Bronchus fibroblast of lung (primary cell): ENCODE measurements around the gene TNFAIP6. TPM values are rescaled to one million over a fixed set of nuclear protein-coding genes. Genes with fewer than 3 reads are reported as not detected.

Experiments
- total RNA-seq: library from RNA; depleted of rRNA; stranded (reverse); fragments of >200 nt; gene quantifications from 2 replicates; pipeline ENCODE4 v1.2.3, GENCODE V29; 2015

Gene TNFAIP6, protein sequence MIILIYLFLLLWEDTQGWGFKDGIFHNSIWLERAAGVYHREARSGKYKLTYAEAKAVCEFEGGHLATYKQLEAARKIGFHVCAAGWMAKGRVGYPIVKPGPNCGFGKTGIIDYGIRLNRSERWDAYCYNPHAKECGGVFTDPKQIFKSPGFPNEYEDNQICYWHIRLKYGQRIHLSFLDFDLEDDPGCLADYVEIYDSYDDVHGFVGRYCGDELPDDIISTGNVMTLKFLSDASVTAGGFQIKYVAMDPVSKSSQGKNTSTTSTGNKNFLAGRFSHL
- 7.4 and 8.1 TPM in 2 replicates for total RNA-seq

DNA sequence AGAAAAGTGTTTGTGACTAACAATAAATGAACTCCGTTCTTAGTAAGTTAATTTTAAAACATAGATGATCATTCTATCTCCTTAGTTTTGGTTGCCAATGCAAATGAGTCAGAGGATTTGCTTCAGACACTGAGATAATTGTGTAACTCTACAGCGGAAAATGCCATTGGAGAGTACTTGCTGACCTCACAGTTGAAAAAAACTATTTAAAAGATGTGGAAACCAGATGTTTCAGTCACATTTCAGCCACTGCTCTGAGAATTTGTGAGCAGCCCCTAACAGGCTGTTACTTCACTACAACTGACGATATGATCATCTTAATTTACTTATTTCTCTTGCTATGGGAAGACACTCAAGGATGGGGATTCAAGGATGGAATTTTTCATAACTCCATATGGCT is at the start of gene TNFAIP6:
TSS of gene TNFAIP6 (plus strand) at position 234 of the 400 bp plus-strand sequence. CDS start at position 309, 75 bp downstream.

DNA sequence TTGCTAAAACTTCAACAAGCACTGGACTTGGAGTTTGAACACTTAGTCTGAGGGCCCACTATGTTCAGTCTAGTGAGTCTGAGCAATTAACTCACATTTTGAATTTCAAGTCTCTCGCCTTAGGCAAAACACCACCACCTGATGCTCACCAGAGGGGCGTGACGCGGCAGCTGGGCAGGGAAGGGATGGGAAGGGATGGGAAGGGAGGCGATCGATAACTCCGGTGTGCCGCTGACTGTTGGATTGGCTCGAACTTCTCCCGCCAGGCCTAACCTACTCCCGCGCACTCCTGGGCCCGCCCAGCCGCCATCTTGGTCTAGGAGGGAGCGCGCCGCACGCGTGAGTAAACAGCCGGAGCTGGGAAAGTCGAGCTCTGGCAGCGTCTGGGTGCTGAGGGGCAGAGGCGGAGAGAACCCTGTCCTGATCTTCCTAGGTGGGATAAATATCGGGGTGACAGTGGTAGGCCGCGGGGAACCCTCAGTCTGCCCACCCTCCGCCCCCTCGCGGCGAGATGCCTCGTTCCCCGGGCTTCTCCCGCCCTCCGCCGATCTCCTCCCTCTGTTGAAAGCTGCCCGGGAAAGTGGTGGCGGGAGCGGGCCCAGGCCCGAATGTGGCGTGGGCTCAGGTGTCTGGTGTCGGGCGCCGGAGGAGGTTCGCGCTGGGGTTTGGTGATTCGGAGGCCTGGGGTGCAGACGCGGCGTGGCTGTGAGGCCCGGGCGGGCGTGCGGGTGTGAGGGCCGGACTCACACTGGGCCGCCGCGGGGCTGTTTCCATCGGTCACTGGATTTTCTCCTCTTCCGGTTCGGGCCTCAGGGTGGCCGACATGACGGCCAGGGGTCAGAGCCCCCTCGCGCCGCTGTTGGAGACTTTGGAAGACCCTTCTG is 52.5 kb downstream of the TNFAIP6 start, which contains the start of gene RIF1:
TSS of gene RIF1 (plus strand) at position 302 of the 884 bp plus-strand sequence. CDS start at position 824, 522 bp downstream.

Other genes starting within 250 kb of the TNFAIP6 start
- 3.1 and 4.2 TPM in 2 replicates for gene RBM43, start 95.7 kb upstream of the TNFAIP6 start, total RNA-seq
- gene NMI, start 67.9 kb upstream of the TNFAIP6 start, total RNA-seq = 10.7 and 17.7 TPM in 2 replicates
- gene RIF1, start 52.3 kb downstream of the TNFAIP6 start, total RNA-seq = 15.3 and 15.9 TPM in 2 replicates